ENCODE results near the gene OR9Q1. TPM values are rescaled to one million over a fixed set of nuclear protein-coding genes. Genes with fewer than 3 reads are reported as not detected.

OR9Q1 gene
- total and polyA plus RNA-seq, 4 donors, result not detected

DNA sequence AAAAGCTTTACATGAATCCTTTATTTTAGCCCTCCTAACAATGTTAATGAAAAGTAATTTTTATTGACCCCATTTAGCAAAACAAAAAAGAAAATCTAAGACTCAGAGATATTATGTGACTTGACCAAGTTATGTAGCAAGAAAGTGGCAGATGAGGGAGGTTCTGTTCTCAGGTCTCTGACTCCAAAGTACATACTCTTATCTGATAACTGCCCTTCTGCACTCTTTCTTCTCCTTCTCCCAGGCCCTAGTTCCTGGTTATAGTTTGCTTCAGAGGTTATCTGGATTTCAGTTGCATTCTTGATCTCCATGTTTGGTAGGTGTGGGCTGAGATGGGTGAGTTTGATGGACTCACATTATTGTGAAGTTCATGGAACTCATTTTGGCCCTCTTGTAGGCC lies 169.7 kb downstream of the OR9Q1 start:
- Histone ChIP-seq H3K27ac (ENCODE audit: low read depth in 1 of 2, low read length in 2 of 2) (no peak overlapping the region), H3K9ac (ENCODE audit: low read depth in 1 of 2, low read length in 2 of 2) (no peak overlapping the region)

DNA sequence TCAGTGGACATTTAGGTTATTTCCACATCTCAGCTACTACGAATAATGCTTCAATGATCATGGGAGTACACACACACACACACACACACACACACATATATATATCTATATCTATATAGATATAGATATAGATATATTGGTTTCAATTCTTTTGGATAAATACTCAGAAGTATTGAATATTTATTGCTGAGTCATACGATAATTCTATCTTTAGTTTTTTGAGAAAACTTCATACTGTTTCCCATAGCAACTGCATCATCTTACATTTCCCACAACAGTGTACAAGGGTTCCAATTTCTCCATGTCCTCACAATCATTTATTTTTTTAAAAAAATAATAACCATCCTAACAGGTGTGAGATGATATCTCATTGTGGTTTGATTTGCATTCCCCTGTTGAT lies 172.3 kb downstream of the OR9Q1 start:
- Histone ChIP-seq H3K27me3 (ENCODE audit: control insufficient read depth in 4 of 4, insufficient read depth in 4 of 4, low read length in 3 of 4) (no peaks in the 10 kb centered on the region), H3K4me1 (ENCODE audit: control insufficient read depth in 4 of 4, insufficient read depth in 4 of 4, low read length in 3 of 4) (no peaks in the 10 kb centered on the region), H3K27ac (ENCODE audit: low read depth in 1 of 2, low read length in 2 of 2) (no peak overlapping the region), H3K4me3 (ENCODE audit: low read depth in 1 of 3, low read length in 3 of 3) (no peak overlapping the region), H3K9ac (ENCODE audit: low read depth in 1 of 2, low read length in 2 of 2) (no peak overlapping the region), H3K36me3 (ENCODE audit: control insufficient read depth in 4 of 4, insufficient read depth in 3 of 4, low read depth in 1 of 4, low read length in 3 of 4) (no peaks in the 10 kb centered on the region), H3K9me3 (ENCODE audit: control insufficient read depth in 4 of 4, low read length in 3 of 4) (peaks cover 0 to 9% (median under 1%) of the 10 kb centered on the region in 4 donors)
- no peak for TF ChIP-seq NR2F2 (IDR thresholded peaks at IDR 0.05)
- no peak for TF ChIP-seq EGR1 (IDR thresholded peaks at IDR 0.05; ENCODE audit: low read depth in 2 of 2)
- TF ChIP-seq, protein P1, sequence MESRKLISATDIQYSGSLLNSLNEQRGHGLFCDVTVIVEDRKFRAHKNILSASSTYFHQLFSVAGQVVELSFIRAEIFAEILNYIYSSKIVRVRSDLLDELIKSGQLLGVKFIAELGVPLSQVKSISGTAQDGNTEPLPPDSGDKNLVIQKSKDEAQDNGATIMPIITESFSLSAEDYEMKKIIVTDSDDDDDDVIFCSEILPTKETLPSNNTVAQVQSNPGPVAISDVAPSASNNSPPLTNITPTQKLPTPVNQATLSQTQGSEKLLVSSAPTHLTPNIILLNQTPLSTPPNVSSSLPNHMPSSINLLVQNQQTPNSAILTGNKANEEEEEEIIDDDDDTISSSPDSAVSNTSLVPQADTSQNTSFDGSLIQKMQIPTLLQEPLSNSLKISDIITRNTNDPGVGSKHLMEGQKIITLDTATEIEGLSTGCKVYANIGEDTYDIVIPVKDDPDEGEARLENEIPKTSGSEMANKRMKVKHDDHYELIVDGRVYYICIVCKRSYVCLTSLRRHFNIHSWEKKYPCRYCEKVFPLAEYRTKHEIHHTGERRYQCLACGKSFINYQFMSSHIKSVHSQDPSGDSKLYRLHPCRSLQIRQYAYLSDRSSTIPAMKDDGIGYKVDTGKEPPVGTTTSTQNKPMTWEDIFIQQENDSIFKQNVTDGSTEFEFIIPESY (IDR thresholded peaks at IDR 0.05), result no peak
- TF ChIP-seq TAF1 (conservative IDR thresholded peaks at IDR 0.05), result no peak
- TF ChIP-seq, protein P2, sequence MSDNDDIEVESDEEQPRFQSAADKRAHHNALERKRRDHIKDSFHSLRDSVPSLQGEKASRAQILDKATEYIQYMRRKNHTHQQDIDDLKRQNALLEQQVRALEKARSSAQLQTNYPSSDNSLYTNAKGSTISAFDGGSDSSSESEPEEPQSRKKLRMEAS (IDR thresholded peaks at IDR 0.05), result no peak
- TF ChIP-seq, protein P3, sequence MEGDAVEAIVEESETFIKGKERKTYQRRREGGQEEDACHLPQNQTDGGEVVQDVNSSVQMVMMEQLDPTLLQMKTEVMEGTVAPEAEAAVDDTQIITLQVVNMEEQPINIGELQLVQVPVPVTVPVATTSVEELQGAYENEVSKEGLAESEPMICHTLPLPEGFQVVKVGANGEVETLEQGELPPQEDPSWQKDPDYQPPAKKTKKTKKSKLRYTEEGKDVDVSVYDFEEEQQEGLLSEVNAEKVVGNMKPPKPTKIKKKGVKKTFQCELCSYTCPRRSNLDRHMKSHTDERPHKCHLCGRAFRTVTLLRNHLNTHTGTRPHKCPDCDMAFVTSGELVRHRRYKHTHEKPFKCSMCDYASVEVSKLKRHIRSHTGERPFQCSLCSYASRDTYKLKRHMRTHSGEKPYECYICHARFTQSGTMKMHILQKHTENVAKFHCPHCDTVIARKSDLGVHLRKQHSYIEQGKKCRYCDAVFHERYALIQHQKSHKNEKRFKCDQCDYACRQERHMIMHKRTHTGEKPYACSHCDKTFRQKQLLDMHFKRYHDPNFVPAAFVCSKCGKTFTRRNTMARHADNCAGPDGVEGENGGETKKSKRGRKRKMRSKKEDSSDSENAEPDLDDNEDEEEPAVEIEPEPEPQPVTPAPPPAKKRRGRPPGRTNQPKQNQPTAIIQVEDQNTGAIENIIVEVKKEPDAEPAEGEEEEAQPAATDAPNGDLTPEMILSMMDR (IDR thresholded peaks at IDR 0.05; ENCODE audit: low read depth, low read length, missing input control), result no peak
- no peak for TF ChIP-seq SP1 (IDR thresholded peaks at IDR 0.05)
- no peak for TF ChIP-seq JUND (IDR thresholded peaks at IDR 0.05)
- 75% methylated on average over 2 of the region's 2 CpGs for WGBS
- no peak for DNase-seq (ENCODE audit: low spot score)

More for the DNA sequence above, 169.7 kb downstream of the OR9Q1 start:
- Histone ChIP-seq H3K4me1 (ENCODE audit: control insufficient read depth in 4 of 4, insufficient read depth in 4 of 4, low read length in 3 of 4) (no peaks in the 10 kb centered on the region), H3K27me3 (ENCODE audit: control insufficient read depth in 4 of 4, insufficient read depth in 4 of 4, low read length in 3 of 4) (no peaks in the 10 kb centered on the region), H3K4me3 (ENCODE audit: low read depth in 1 of 3, low read length in 3 of 3) (no peak overlapping the region), H3K9me3 (ENCODE audit: control insufficient read depth in 4 of 4, low read length in 3 of 4) (peaks cover 0 to 5% (median under 1%) of the 10 kb centered on the region in 4 donors), H3K36me3 (ENCODE audit: control insufficient read depth in 4 of 4, insufficient read depth in 3 of 4, low read depth in 1 of 4, low read length in 3 of 4) (no peaks in the 10 kb centered on the region)
- DNase-seq (ENCODE audit: low spot score), result no peak
- TF ChIP-seq HNF4G (IDR thresholded peaks at IDR 0.05) (no peak), FOXA2 (IDR thresholded peaks at IDR 0.05) (no peak), RAD21 (IDR thresholded peaks at IDR 0.05) (no peak), HNF4A (conservative IDR thresholded peaks at IDR 0.05) (no peak), GABPA (IDR thresholded peaks at IDR 0.05 in 1 of 2, conservative IDR thresholded peaks at IDR 0.05 in 1 of 2) (no peak), EGR1 (IDR thresholded peaks at IDR 0.05; ENCODE audit: low read depth in 2 of 2) (no peak), TAF1 (conservative IDR thresholded peaks at IDR 0.05) (no peak), JUND (IDR thresholded peaks at IDR 0.05) (no peak)
- TF ChIP-seq, protein P2 (IDR thresholded peaks at IDR 0.05), result no peak

DNA sequence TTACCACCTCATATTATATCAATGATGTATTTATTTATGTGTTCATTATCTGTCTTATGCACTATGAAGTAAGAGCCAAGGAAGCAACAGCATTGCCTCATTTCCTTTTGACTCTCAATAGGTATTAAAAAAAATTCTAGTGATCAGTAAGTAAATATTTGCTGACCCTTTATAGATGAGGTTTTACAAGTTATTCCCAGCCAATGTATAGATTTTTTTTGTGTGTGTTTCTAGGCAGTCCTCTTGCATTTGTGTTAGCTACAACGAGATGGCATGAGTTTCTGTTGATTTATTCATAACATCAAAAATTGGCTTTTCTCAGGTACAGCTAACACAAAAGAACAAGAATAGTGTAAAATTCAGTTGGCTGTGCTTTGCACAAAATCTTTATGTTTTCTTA lies 175.6 kb downstream of the OR9Q1 start:
- WGBS, result 34% methylated on average over 1 of the region's 1 CpG

More for the DNA sequence above, 175.6 kb downstream of the OR9Q1 start:
- DNase-seq (ENCODE audit: low spot score), result no peak
- Histone ChIP-seq H3K27me3 (ENCODE audit: control insufficient read depth in 4 of 4, insufficient read depth in 4 of 4, low read length in 3 of 4) (no peaks in the 10 kb centered on the region), H3K27ac (ENCODE audit: low read depth in 1 of 2, low read length in 2 of 2) (no peak overlapping the region), H3K36me3 (ENCODE audit: control insufficient read depth in 4 of 4, insufficient read depth in 3 of 4, low read depth in 1 of 4, low read length in 3 of 4) (no peaks in the 10 kb centered on the region), H3K9me3 (ENCODE audit: control insufficient read depth in 4 of 4, low read length in 3 of 4) (peaks cover 0 to 9% (median 0%) of the 10 kb centered on the region in 4 donors), H3K4me1 (ENCODE audit: control insufficient read depth in 4 of 4, insufficient read depth in 4 of 4, low read length in 3 of 4) (no peaks in the 10 kb centered on the region), H3K9ac (ENCODE audit: low read depth in 1 of 2, low read length in 2 of 2) (no peak overlapping the region), H3K4me3 (ENCODE audit: low read depth in 1 of 3, low read length in 3 of 3) (no peak overlapping the region)
- TF ChIP-seq, protein P3 (IDR thresholded peaks at IDR 0.05; ENCODE audit: low read depth, low read length, missing input control), result no peak
- TF ChIP-seq NR2F2 (IDR thresholded peaks at IDR 0.05), result no peak
- no peak for TF ChIP-seq JUND (IDR thresholded peaks at IDR 0.05)
- TF ChIP-seq EGR1 (IDR thresholded peaks at IDR 0.05; ENCODE audit: low read depth in 2 of 2), result no peak
- TF ChIP-seq HNF4G (IDR thresholded peaks at IDR 0.05), result no peak
- TF ChIP-seq, protein P4, sequence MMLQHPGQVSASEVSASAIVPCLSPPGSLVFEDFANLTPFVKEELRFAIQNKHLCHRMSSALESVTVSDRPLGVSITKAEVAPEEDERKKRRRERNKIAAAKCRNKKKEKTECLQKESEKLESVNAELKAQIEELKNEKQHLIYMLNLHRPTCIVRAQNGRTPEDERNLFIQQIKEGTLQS (IDR thresholded peaks at IDR 0.05), result no peak
- no peak for TF ChIP-seq SP1 (IDR thresholded peaks at IDR 0.05)
- TF ChIP-seq, protein P5, sequence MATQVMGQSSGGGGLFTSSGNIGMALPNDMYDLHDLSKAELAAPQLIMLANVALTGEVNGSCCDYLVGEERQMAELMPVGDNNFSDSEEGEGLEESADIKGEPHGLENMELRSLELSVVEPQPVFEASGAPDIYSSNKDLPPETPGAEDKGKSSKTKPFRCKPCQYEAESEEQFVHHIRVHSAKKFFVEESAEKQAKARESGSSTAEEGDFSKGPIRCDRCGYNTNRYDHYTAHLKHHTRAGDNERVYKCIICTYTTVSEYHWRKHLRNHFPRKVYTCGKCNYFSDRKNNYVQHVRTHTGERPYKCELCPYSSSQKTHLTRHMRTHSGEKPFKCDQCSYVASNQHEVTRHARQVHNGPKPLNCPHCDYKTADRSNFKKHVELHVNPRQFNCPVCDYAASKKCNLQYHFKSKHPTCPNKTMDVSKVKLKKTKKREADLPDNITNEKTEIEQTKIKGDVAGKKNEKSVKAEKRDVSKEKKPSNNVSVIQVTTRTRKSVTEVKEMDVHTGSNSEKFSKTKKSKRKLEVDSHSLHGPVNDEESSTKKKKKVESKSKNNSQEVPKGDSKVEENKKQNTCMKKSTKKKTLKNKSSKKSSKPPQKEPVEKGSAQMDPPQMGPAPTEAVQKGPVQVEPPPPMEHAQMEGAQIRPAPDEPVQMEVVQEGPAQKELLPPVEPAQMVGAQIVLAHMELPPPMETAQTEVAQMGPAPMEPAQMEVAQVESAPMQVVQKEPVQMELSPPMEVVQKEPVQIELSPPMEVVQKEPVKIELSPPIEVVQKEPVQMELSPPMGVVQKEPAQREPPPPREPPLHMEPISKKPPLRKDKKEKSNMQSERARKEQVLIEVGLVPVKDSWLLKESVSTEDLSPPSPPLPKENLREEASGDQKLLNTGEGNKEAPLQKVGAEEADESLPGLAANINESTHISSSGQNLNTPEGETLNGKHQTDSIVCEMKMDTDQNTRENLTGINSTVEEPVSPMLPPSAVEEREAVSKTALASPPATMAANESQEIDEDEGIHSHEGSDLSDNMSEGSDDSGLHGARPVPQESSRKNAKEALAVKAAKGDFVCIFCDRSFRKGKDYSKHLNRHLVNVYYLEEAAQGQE (IDR thresholded peaks at IDR 0.05), result no peak
- no peak for TF ChIP-seq HNF4A (conservative IDR thresholded peaks at IDR 0.05)
